ENCODE data around the gene RNLS. TPM values are rescaled to one million over a fixed set of nuclear protein-coding genes. Genes with fewer than 3 reads are reported as not detected.

RNLS gene
- total and polyA plus RNA-seq, 2 donors from 2014 or later: 19.5 to 21.1 TPM

- H3K9me3 ChIP-seq (ENCODE audit: control insufficient read depth in 2 of 3, insufficient read depth in 1 of 3, low read length in 3 of 3): peaks cover 0 to 17% (median 4%) of the 10 kb centered on the region in 3 donors
- no peak overlapping the region for H3K27ac ChIP-seq (ENCODE audit: low read depth in 2 of 2, low read length in 2 of 2)
- H3K27me3 ChIP-seq (ENCODE audit: control insufficient read depth, insufficient read depth, low read length): no peaks in the 10 kb centered on the region
- H3K4me3 ChIP-seq (ENCODE audit: low read length in 3 of 3): no peak overlapping the region
- intact Hi-C loops (cut with DNase I): no loop called here
- no peak for FAIRE-seq
- TF ChIP-seq CTCF (IDR thresholded peaks at IDR 0.05; ENCODE audit: borderline replicate concordance, extremely low read depth, insufficient read depth): no peak
- H3K36me3 ChIP-seq (ENCODE audit: control insufficient read depth in 2 of 3, insufficient read depth in 3 of 3, low read length in 3 of 3): no peaks in the 10 kb centered on the region
- DNase-seq: no peak
- no peak overlapping the region for H3K9ac ChIP-seq (ENCODE audit: low read length in 3 of 3)
- no peaks in the 10 kb centered on the region for H3K4me1 ChIP-seq (ENCODE audit: control insufficient read depth in 2 of 3, insufficient read depth in 2 of 3, low read depth in 1 of 3, low read length in 3 of 3)
Measured at GRCh38 chr10:88322324-88323063, 260.6 kb downstream of the RNLS start.

GRCh38 chr10:88319960-88320517, 263.1 kb downstream of the RNLS start:
- H3K4me3 ChIP-seq (ENCODE audit: low read length in 3 of 3): no peak overlapping the region
- DNase-seq (no peak), FAIRE-seq (no peak)
- intact Hi-C loops (cut with DNase I): no loop called here
- no peak overlapping the region for H3K27ac ChIP-seq (ENCODE audit: low read depth in 2 of 2, low read length in 2 of 2)
- no peaks in the 10 kb centered on the region for H3K27me3 ChIP-seq (ENCODE audit: control insufficient read depth, insufficient read depth, low read length)
- H3K9me3 ChIP-seq (ENCODE audit: control insufficient read depth in 2 of 3, insufficient read depth in 1 of 3, low read length in 3 of 3): peaks cover 0 to 17% (median 4%) of the 10 kb centered on the region in 3 donors
- no peak overlapping the region for H3K9ac ChIP-seq (ENCODE audit: low read length in 3 of 3)
- no peaks in the 10 kb centered on the region for H3K36me3 ChIP-seq (ENCODE audit: control insufficient read depth in 2 of 3, insufficient read depth in 3 of 3, low read length in 3 of 3)
- TF ChIP-seq CTCF (IDR thresholded peaks at IDR 0.05; ENCODE audit: borderline replicate concordance, extremely low read depth, insufficient read depth): no peak
- no peaks in the 10 kb centered on the region for H3K4me1 ChIP-seq (ENCODE audit: control insufficient read depth in 2 of 3, insufficient read depth in 2 of 3, low read depth in 1 of 3, low read length in 3 of 3)

- no peak overlapping the region for H3K27ac ChIP-seq (ENCODE audit: low read depth in 2 of 2, low read length in 2 of 2)
- intact Hi-C loops (cut with DNase I): no loop called here
- peaks cover 0 to 17% (median 4%) of the 10 kb centered on the region in 3 donors for H3K9me3 ChIP-seq (ENCODE audit: control insufficient read depth in 2 of 3, insufficient read depth in 1 of 3, low read length in 3 of 3)
- DNase-seq (no peak), FAIRE-seq (no peak)
- TF ChIP-seq CTCF (IDR thresholded peaks at IDR 0.05; ENCODE audit: borderline replicate concordance, extremely low read depth, insufficient read depth): no peak
- H3K36me3 ChIP-seq (ENCODE audit: control insufficient read depth in 2 of 3, insufficient read depth in 3 of 3, low read length in 3 of 3): no peaks in the 10 kb centered on the region
- no peak overlapping the region for H3K9ac ChIP-seq (ENCODE audit: low read length in 3 of 3)
- no peak overlapping the region for H3K4me3 ChIP-seq (ENCODE audit: low read length in 3 of 3)
- no peaks in the 10 kb centered on the region for H3K4me1 ChIP-seq (ENCODE audit: control insufficient read depth in 2 of 3, insufficient read depth in 2 of 3, low read depth in 1 of 3, low read length in 3 of 3)
- no peaks in the 10 kb centered on the region for H3K27me3 ChIP-seq (ENCODE audit: control insufficient read depth, insufficient read depth, low read length)
Measured at GRCh38 chr10:88318803-88319202, 264.3 kb downstream of the RNLS start.
